GM23338 (cell line): ENCODE results near the gene CCDC117. TPM values are rescaled to one million over a fixed set of nuclear protein-coding genes. Genes with fewer than 3 reads are reported as not detected.
A peak's percentile ranks its signal among the peaks of the same experiment; 100 is the strongest.

Source experiments
- ATAC-seq: fragments of 200-7000 bp; cut with Tn5 transposase; 3 replicates; pipeline ENCODE4 v1.9.1; 2020
- DNase-seq: peaks from one replicate; pipeline ENCODE4 v3.0.0-alpha.2; 2015; ENCODE audit warnings: low spot score
- H2AFZ ChIP-seq: fragments of 200-600 bp; sonication (generic); 2 replicates; pipeline ENCODE4 v1.8.0; 2016; ENCODE audit warnings: antibody characterized with exemption, mild to moderate bottlenecking, moderate library complexity
- H3F3A ChIP-seq: fragments of 200-600 bp; sonication (generic); replicated peaks from 2 replicates; pipeline ENCODE4 v1.8.0; 2017; ENCODE audit warnings: antibody characterized with exemption, mixed run types, low read depth
- H3K27ac ChIP-seq: fragments of 200-600 bp; sonication (generic); 2 replicates; pipeline ENCODE4 v1.6.1; 2016; ENCODE audit warnings: low read depth
- H3K27me3 ChIP-seq: fragments of 200-600 bp; sonication (generic); 2 replicates; pipeline ENCODE4 v1.8.0; 2016; ENCODE audit warnings: mild to moderate bottlenecking, mixed run types, moderate library complexity; ENCODE audit not compliant: insufficient read depth
- H3K36me3 ChIP-seq: fragments of 200-600 bp; sonication (generic); 2 replicates; pipeline ENCODE4 v1.8.0; 2016; ENCODE audit warnings: mild to moderate bottlenecking; ENCODE audit not compliant: insufficient read depth
- H3K4me1 ChIP-seq: fragments of 200-600 bp; sonication (generic); 2 replicates; pipeline ENCODE4 v1.8.0; 2016; ENCODE audit warnings: mild to moderate bottlenecking, moderate library complexity; ENCODE audit not compliant: insufficient read depth
- H3K4me2 ChIP-seq: fragments of 200-600 bp; sonication (generic); 2 replicates; pipeline ENCODE4 v1.7.1; 2017; ENCODE audit warnings: mixed run types
- H3K4me3 ChIP-seq: fragments of 200-600 bp; sonication (generic); 2 replicates; pipeline ENCODE4 v1.6.1; 2016; ENCODE audit warnings: mixed run types
- H3K79me2 ChIP-seq: fragments of 200-600 bp; sonication (generic); replicated peaks from 2 replicates; pipeline ENCODE4 v1.8.0; 2017; ENCODE audit warnings: mild to moderate bottlenecking; ENCODE audit not compliant: insufficient read depth
- H3K9me2 ChIP-seq: fragments of 200-600 bp; sonication (generic); 2 replicates; pipeline ENCODE4 v1.8.0; 2017; ENCODE audit not compliant: insufficient read depth
- H4K20me1 ChIP-seq: fragments of 200-600 bp; sonication (generic); replicated peaks from 2 replicates; pipeline ENCODE4 v1.8.0; 2017; ENCODE audit warnings: mild to moderate bottlenecking; ENCODE audit not compliant: insufficient read depth
- H3K27ac Mint-ChIP-seq: 2 replicates; pipeline ENCODE4 v1.8.0; 2020; ENCODE audit warnings: inconsistent platforms, mild to moderate bottlenecking, moderate library complexity, mixed read lengths
- H3K27me3 Mint-ChIP-seq: 3 replicates; pipeline ENCODE4 v1.8.0; 2022; ENCODE audit warnings: low read depth, mild to moderate bottlenecking, moderate library complexity, mixed read lengths, inconsistent platforms; ENCODE audit not compliant: insufficient read depth, poor library complexity
- H3K36me3 Mint-ChIP-seq: 3 replicates; pipeline ENCODE4 v1.8.0; 2021; ENCODE audit warnings: low read depth, mild to moderate bottlenecking, inconsistent platforms, moderate library complexity, mixed read lengths
- H3K4me1 Mint-ChIP-seq: 3 replicates; pipeline ENCODE4 v1.8.0; 2020; ENCODE audit warnings: mild to moderate bottlenecking, inconsistent platforms, mixed read lengths
- H3K4me3 Mint-ChIP-seq: 3 replicates; pipeline ENCODE4 v1.8.0; 2021; ENCODE audit warnings: moderate library complexity, mild to moderate bottlenecking, inconsistent platforms, mixed read lengths
- H3K9me3 Mint-ChIP-seq: 3 replicates; pipeline ENCODE4 v1.8.0; 2020; ENCODE audit warnings: moderate library complexity, mild to moderate bottlenecking, inconsistent platforms, mixed read lengths
- POLR2AphosphoS5 ChIP-seq: IDR thresholded peaks from 2 replicates; pipeline ENCODE4 v1.6.1; 2016; ENCODE audit warnings: antibody characterized with exemption, low read depth
- ZNF462 ChIP-seq: fragments of 250-450 bp; sonication (Bioruptor Pico); IDR thresholded peaks from 2 replicates; pipeline ENCODE4 v1.5.0; 2020; ENCODE audit warnings: mild to moderate bottlenecking, moderate library complexity
- polyA plus RNA-seq: library from polyadenylated mRNA; unstranded; fragments of >200 nt; fragmentation: Nextera tagmentation; extraction: Ambion mirVana; gene quantifications from 2 replicates; pipeline ENCODE4 v1.2.1, GENCODE V29; 2016
- total RNA-seq: library from RNA; depleted of rRNA; stranded (reverse); fragments of >200 nt; shearing (Covaris generic); gene quantifications from 2 replicates; pipeline ENCODE4 v1.2.3, GENCODE V29; 2014
- TF ChIP-seq, protein P1 (sequence below): IDR thresholded peaks from 2 replicates; pipeline ENCODE4 v1.6.1; 2016; ENCODE audit warnings: antibody characterized with exemption

CCDC117 gene
- total and polyA plus RNA-seq, 2 experiments from 2014 or later: 23.9 to 54.1 TPM

DNA sequence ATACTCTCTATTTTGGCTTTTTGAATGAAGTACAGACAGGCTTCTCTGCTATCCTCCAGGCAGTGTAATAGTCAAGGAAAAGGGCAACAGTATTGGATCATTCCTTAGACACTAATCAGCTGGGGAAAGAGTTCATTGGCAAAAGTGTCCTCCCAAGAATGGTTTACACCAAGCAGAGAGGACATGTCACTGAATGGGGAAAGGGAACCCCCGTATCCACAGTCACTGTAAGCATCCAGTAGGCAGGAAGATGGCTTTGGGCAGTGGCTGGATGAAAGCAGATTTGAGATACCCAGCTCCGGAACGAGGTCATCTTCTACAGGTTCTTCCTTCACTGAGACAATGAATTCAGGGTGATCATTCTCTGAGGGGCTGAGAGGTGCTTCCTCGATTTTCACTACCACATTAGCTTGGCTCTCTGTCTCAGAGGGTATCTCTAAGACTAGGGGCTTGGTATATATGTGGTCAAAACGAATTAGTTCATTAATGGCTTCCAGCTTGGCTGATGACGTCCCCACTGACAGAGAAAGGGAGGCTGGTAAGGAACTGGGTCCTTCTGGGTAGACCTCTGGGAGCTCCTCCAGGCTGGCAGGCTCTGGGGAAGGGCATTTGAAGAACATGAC is 22.7 kb downstream of the CCDC117 start:
- peaks cover 10% of the 10 kb centered on the region for H3K4me1 ChIP-seq
- H4K20me1 ChIP-seq: peaks cover 38% of the 10 kb centered on the region
- H3K79me2 ChIP-seq: peaks cover 49% of the 10 kb centered on the region
- no peaks in the 10 kb centered on the region for H3K27me3 ChIP-seq
- 0 out of 2 replicates have a peak overlapping the region, but pooled peaks have one; percentile 72 for H3K27ac ChIP-seq
- peaks cover 68% of the 10 kb centered on the region for H3K36me3 Mint-ChIP-seq
- no peak for ATAC-seq
- H3K36me3 ChIP-seq: peaks cover 55% of the 10 kb centered on the region
- peaks cover 11% of the 10 kb centered on the region for H3K27me3 Mint-ChIP-seq
- H2AFZ ChIP-seq: no peak overlapping the region
- no peak overlapping the region for H3K4me3 Mint-ChIP-seq
- H3K9me2 ChIP-seq: no peaks in the 10 kb centered on the region
- no peak for DNase-seq
- H3K27ac Mint-ChIP-seq: no peak overlapping the region
- H3K4me3 ChIP-seq: no peak overlapping the region
- H3K4me2 ChIP-seq: no peak overlapping the region
- peaks cover 8% of the 10 kb centered on the region for H3K4me1 Mint-ChIP-seq
- H3F3A ChIP-seq: peaks cover 65% of the 10 kb centered on the region
- TF ChIP-seq POLR2AphosphoS5 (peak; percentile 32; the same call in 1 of the 2 replicates), ZNF462 (CRISPR knock-in tag) (no peak)
- H3K9me3 Mint-ChIP-seq: no peaks in the 10 kb centered on the region; the same call in 2 of the 3 replicates

- Histone ChIP-seq H4K20me1 (peaks cover 38% of the 10 kb centered on the region), H3K4me3 (no peak overlapping the region), H2AFZ (no peak overlapping the region), H3K9me2 (no peaks in the 10 kb centered on the region), H3K4me1 (peaks cover 10% of the 10 kb centered on the region), H3K4me2 (no peak overlapping the region), H3K27me3 (no peaks in the 10 kb centered on the region), H3K79me2 (peaks cover 52% of the 10 kb centered on the region), H3F3A (peaks cover 59% of the 10 kb centered on the region), H3K27ac (0 out of 2 replicates have a peak overlapping the region, but pooled peaks have one; percentile 72), H3K36me3 (peaks cover 55% of the 10 kb centered on the region)
- no peak overlapping the region for H3K4me3 Mint-ChIP-seq
- H3K4me1 Mint-ChIP-seq: peaks cover 11% of the 10 kb centered on the region
- peaks cover 68% of the 10 kb centered on the region for H3K36me3 Mint-ChIP-seq
- no peaks in the 10 kb centered on the region; the same call in 2 of the 3 replicates for H3K9me3 Mint-ChIP-seq
- H3K27ac Mint-ChIP-seq: no peak overlapping the region
- ATAC-seq (no peak), DNase-seq (no peak)
- peaks cover 18% of the 10 kb centered on the region for H3K27me3 Mint-ChIP-seq
- TF ChIP-seq, protein P1, sequence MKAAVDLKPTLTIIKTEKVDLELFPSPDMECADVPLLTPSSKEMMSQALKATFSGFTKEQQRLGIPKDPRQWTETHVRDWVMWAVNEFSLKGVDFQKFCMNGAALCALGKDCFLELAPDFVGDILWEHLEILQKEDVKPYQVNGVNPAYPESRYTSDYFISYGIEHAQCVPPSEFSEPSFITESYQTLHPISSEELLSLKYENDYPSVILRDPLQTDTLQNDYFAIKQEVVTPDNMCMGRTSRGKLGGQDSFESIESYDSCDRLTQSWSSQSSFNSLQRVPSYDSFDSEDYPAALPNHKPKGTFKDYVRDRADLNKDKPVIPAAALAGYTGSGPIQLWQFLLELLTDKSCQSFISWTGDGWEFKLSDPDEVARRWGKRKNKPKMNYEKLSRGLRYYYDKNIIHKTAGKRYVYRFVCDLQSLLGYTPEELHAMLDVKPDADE: no peak
Measured at GRCh38 chr22:28795932-28796856, 23.7 kb downstream of the CCDC117 start.
